Measurements from ENCODE around the gene EPB41L4A. TPM values are rescaled to one million over a fixed set of nuclear protein-coding genes. Genes with fewer than 3 reads are reported as not detected.

EPB41L4A gene
- total and polyA plus RNA-seq, 2 donors (not counting 1 experiment from before 2014, with no cell fraction given) = 0.23 to 0.50 TPM

GRCh38 chr5:112333331-112333781 lies 85.7 kb downstream of the EPB41L4A start:
- no peak overlapping the region for H3K4me3 ChIP-seq (replicated peaks in 1 of 4; ENCODE audit: control extremely low read depth in 1 of 4, insufficient read depth in 1 of 4, low read depth in 3 of 4, low read length in 4 of 4)
- no peaks in the 10 kb centered on the region for H3K79me2 ChIP-seq (ENCODE audit: control insufficient read depth, insufficient read depth, low read length)
- TF ChIP-seq CTCF (conservative IDR thresholded peaks at IDR 0.05 in 1 of 2, IDR thresholded peaks at IDR 0.05 in 1 of 2; ENCODE audit: low read depth in 1 of 2, low read length in 2 of 2) = no peak
- no peak for TF ChIP-seq EZH2 (IDR thresholded peaks at IDR 0.05; ENCODE audit: low read length, missing control alignments)
- H3K36me3 ChIP-seq (ENCODE audit: control insufficient read depth, insufficient read depth, low read length) = no peaks in the 10 kb centered on the region
- DNase-seq (ENCODE audit: low read depth in 2 of 2) = no peak
- H4K20me1 ChIP-seq (ENCODE audit: control insufficient read depth, extremely low read depth, insufficient read depth, low read length) = no peaks in the 10 kb centered on the region
- H3K9ac ChIP-seq (ENCODE audit: insufficient read depth, low read length) = no peak overlapping the region
- H3K4me2 ChIP-seq (ENCODE audit: extremely low read depth, insufficient read depth, low read length) = no peak overlapping the region
- H3K27ac ChIP-seq (ENCODE audit: insufficient read depth, low read length) = no peak overlapping the region
- no peaks in the 10 kb centered on the region for H3K4me1 ChIP-seq (ENCODE audit: control insufficient read depth, extremely low read depth, insufficient read depth, low read length)
- H3K27me3 ChIP-seq (ENCODE audit: control insufficient read depth, insufficient read depth, low read length) = no peaks in the 10 kb centered on the region
- H3K9me3 ChIP-seq (ENCODE audit: control insufficient read depth, insufficient read depth, low read depth, low read length) = no peaks in the 10 kb centered on the region
- no peak overlapping the region for H2AFZ ChIP-seq (ENCODE audit: low read length)

- Histone ChIP-seq H3K4me1 (ENCODE audit: control insufficient read depth, extremely low read depth, insufficient read depth, low read length) (no peaks in the 10 kb centered on the region), H3K27me3 (ENCODE audit: control insufficient read depth, insufficient read depth, low read length) (no peaks in the 10 kb centered on the region), H3K4me3 (replicated peaks in 1 of 4; ENCODE audit: control extremely low read depth in 1 of 4, insufficient read depth in 1 of 4, low read depth in 3 of 4, low read length in 4 of 4) (no peak overlapping the region), H3K36me3 (ENCODE audit: control insufficient read depth, insufficient read depth, low read length) (no peaks in the 10 kb centered on the region), H3K9me3 (ENCODE audit: control insufficient read depth, insufficient read depth, low read depth, low read length) (no peaks in the 10 kb centered on the region), H3K4me2 (ENCODE audit: extremely low read depth, insufficient read depth, low read length) (no peak overlapping the region), H3K79me2 (ENCODE audit: control insufficient read depth, insufficient read depth, low read length) (no peaks in the 10 kb centered on the region), H2AFZ (ENCODE audit: low read length) (no peak overlapping the region), H3K9ac (ENCODE audit: insufficient read depth, low read length) (no peak overlapping the region), H3K27ac (ENCODE audit: insufficient read depth, low read length) (no peak overlapping the region), H4K20me1 (ENCODE audit: control insufficient read depth, extremely low read depth, insufficient read depth, low read length) (no peaks in the 10 kb centered on the region)
- no peak for DNase-seq (ENCODE audit: low read depth in 2 of 2)
- TF ChIP-seq CTCF (conservative IDR thresholded peaks at IDR 0.05 in 1 of 2, IDR thresholded peaks at IDR 0.05 in 1 of 2; ENCODE audit: low read depth in 1 of 2, low read length in 2 of 2) (no peak), EZH2 (IDR thresholded peaks at IDR 0.05; ENCODE audit: low read length, missing control alignments) (no peak)
Measured at GRCh38 chr5:112331892-112332291, 87.2 kb downstream of the EPB41L4A start.

- Histone ChIP-seq H3K9me3 (ENCODE audit: control insufficient read depth, insufficient read depth, low read depth, low read length) (no peaks in the 10 kb centered on the region), H3K4me2 (ENCODE audit: extremely low read depth, insufficient read depth, low read length) (no peak overlapping the region), H4K20me1 (ENCODE audit: control insufficient read depth, extremely low read depth, insufficient read depth, low read length) (no peaks in the 10 kb centered on the region), H3K27ac (ENCODE audit: insufficient read depth, low read length) (no peak overlapping the region), H3K4me3 (replicated peaks in 1 of 4; ENCODE audit: control extremely low read depth in 1 of 4, insufficient read depth in 1 of 4, low read depth in 3 of 4, low read length in 4 of 4) (no peak overlapping the region), H2AFZ (ENCODE audit: low read length) (no peak overlapping the region), H3K79me2 (ENCODE audit: control insufficient read depth, insufficient read depth, low read length) (no peaks in the 10 kb centered on the region), H3K9ac (ENCODE audit: insufficient read depth, low read length) (no peak overlapping the region), H3K4me1 (ENCODE audit: control insufficient read depth, extremely low read depth, insufficient read depth, low read length) (no peaks in the 10 kb centered on the region), H3K36me3 (ENCODE audit: control insufficient read depth, insufficient read depth, low read length) (no peaks in the 10 kb centered on the region), H3K27me3 (ENCODE audit: control insufficient read depth, insufficient read depth, low read length) (no peaks in the 10 kb centered on the region)
- TF ChIP-seq EZH2 (IDR thresholded peaks at IDR 0.05; ENCODE audit: low read length, missing control alignments) (no peak), CTCF (conservative IDR thresholded peaks at IDR 0.05 in 1 of 2, IDR thresholded peaks at IDR 0.05 in 1 of 2; ENCODE audit: low read depth in 1 of 2, low read length in 2 of 2) (no peak)
- DNase-seq (ENCODE audit: low read depth in 2 of 2) = no peak
Measured at GRCh38 chr5:112329419-112330090, 89.5 kb downstream of the EPB41L4A start.

All from fibroblast of lung (primary cell).